K562 (cell line): ENCODE results near the gene RAB6A. TPM values are rescaled to one million over a fixed set of nuclear protein-coding genes. Genes with fewer than 3 reads are reported as not detected.
A peak's percentile ranks its signal among the peaks of the same experiment; 100 is the strongest.

ENCODE experiments used
- BACH1 ChIP-seq: fragments of 200-800 bp; sonication (Bioruptor generic); IDR thresholded peaks from 2 replicates; pipeline ENCODE4 v1.6.1; 2016; ENCODE audit warnings: missing genetic modification characterization, missing compliant biosample characterization
- CBX5 ChIP-seq: IDR thresholded peaks from 2 replicates; pipeline ENCODE4 v1.6.1; 2014; ENCODE audit warnings: low read depth, borderline replicate concordance
- CREBBP ChIP-seq: IDR thresholded peaks from one replicate; pipeline ENCODE4 v1.6.1; 2012; ENCODE audit warnings: low read depth, mild to moderate bottlenecking, control low read depth, inconsistent platforms, low read length
- EGR1 ChIP-seq: fragments of 450-650 bp; conservative IDR thresholded peaks from 2 replicates; pipeline ENCODE4 v1.6.1; 2017; ENCODE audit warnings: mild to moderate bottlenecking
- HMG20A ChIP-seq: fragments of 450-650 bp; formaldehyde crosslinking; conservative IDR thresholded peaks from 2 replicates; pipeline ENCODE4 v1.4.0; 2020; ENCODE audit warnings: mild to moderate bottlenecking, mixed read lengths
- IFI16 ChIP-seq: fragments of 250-450 bp; sonication (Bioruptor Pico); IDR thresholded peaks from 2 replicates; pipeline ENCODE4 v2.1.2; 2022; ENCODE audit warnings: mild to moderate bottlenecking, inconsistent platforms
- JUN ChIP-seq, 2 experiments: sonication (generic) in 1 of 2; formaldehyde crosslinking in 1 of 2; IDR thresholded peaks; 2 replicates each; pipeline versions ENCODE4 v1.6.1 to v1.8.0; 2012 to 2022; ENCODE audit warnings: borderline replicate concordance in 2 of 2, mild to moderate bottlenecking in 2 of 2, improper control_type of control experiment in 1 of 2, low read depth in 1 of 2, low read length in 1 of 2, missing genetic modification reagents in 1 of 2
- KAT7 ChIP-seq: sonication (generic); formaldehyde crosslinking; IDR thresholded peaks from 2 replicates; pipeline ENCODE4 v1.8.0; 2022; ENCODE audit warnings: missing genetic modification reagents, mild to moderate bottlenecking, borderline replicate concordance
- MAFG ChIP-seq: fragments of 450-650 bp; conservative IDR thresholded peaks from 2 replicates; pipeline ENCODE4 v1.6.1; 2016; ENCODE audit warnings: missing genetic modification characterization, missing compliant biosample characterization
- POLR2H ChIP-seq: IDR thresholded peaks from 2 replicates; pipeline ENCODE4 v1.6.1; 2016; ENCODE audit warnings: missing genetic modification characterization, low read depth, mild to moderate bottlenecking, control low read depth, missing compliant biosample characterization, moderate library complexity
- SMAD3 ChIP-seq: fragments of 450-650 bp; formaldehyde crosslinking; conservative IDR thresholded peaks from 2 replicates; pipeline ENCODE4 v1.4.0; 2020; ENCODE audit warnings: mild to moderate bottlenecking
- SMARCA4 ChIP-seq: fragments of 450-650 bp; IDR thresholded peaks from 2 replicates; pipeline ENCODE4 v1.6.1; 2016
- TARDBP ChIP-seq: fragments of 450-650 bp; IDR thresholded peaks from 2 replicates; pipeline ENCODE4 v1.6.1; 2016
- TSHZ1 ChIP-seq: fragments of 250-450 bp; sonication (Bioruptor Pico); IDR thresholded peaks from 2 replicates; pipeline ENCODE4 v1.4.0; 2020; ENCODE audit warnings: mild to moderate bottlenecking, moderate library complexity
- XRCC3 ChIP-seq: fragments of 450-650 bp; IDR thresholded peaks from 2 replicates; pipeline ENCODE4 v1.6.1; 2017; ENCODE audit warnings: mild to moderate bottlenecking, moderate library complexity
- XRCC5 ChIP-seq: fragments of 200-400 bp; formaldehyde crosslinking; IDR thresholded peaks from 2 replicates; pipeline ENCODE4 v1.6.1; 2017; ENCODE audit warnings: low read depth, mild to moderate bottlenecking, low read length
- ZBTB2 ChIP-seq: fragments of 450-650 bp; IDR thresholded peaks from 2 replicates; pipeline ENCODE4 v1.6.1; 2016; ENCODE audit warnings: antibody characterized with exemption
- ZKSCAN1 ChIP-seq: fragments of 150-350 bp; IDR thresholded peaks from 2 replicates; pipeline ENCODE4 v1.6.1; 2016; ENCODE audit warnings: low read depth, low read length
- ZNF384 ChIP-seq: IDR thresholded peaks from 2 replicates; pipeline ENCODE4 v1.6.1; 2012; ENCODE audit warnings: low read depth, low read length, improper control_type of control experiment
- ZNF408 ChIP-seq: fragments of 250-450 bp; sonication (Bioruptor Pico); IDR thresholded peaks from 2 replicates; pipeline ENCODE4 v1.4.0; 2020; ENCODE audit warnings: low read depth, mild to moderate bottlenecking, moderate library complexity
- ZNF707 ChIP-seq: fragments of 250-450 bp; sonication (Bioruptor Pico); conservative IDR thresholded peaks from 2 replicates; pipeline ENCODE4 v1.8.0; 2022; ENCODE audit warnings: inconsistent platforms, mild to moderate bottlenecking, moderate library complexity
- polyA plus RNA-seq, 8 experiments: library from polyadenylated mRNA; depleted of rRNA in 4 of 8; stranded (reverse) in 5 of 8; unstranded in 3 of 8; fragments of >200 nt; fragmentation: Nextera tagmentation in 2 of 8; fragmentation: Illumina TruSeq in 1 of 8; extraction: Ambion mirVana in 2 of 8; extraction: Trizol in 1 of 8; gene quantifications; 2 replicates each; pipeline versions ENCODE4 v1.2.1 to v1.2.3, GENCODE V29; 2011 to 2014; ENCODE audit warnings: inconsistent platforms in 1 of 8, missing spikeins in 1 of 8
- total RNA-seq, 7 experiments: library from RNA; depleted of rRNA in 6 of 7; stranded (reverse); fragments of >200 nt in 6 of 7; fragmentation: Illumina TruSeq in 2 of 7; extraction: Trizol in 2 of 7; gene quantifications; 2 replicates each; pipeline versions ENCODE4 v1.2.1 to v1.2.3, GENCODE V29; 2011 to 2021; ENCODE audit warnings: low replicate concordance in 1 of 7
- TF ChIP-seq, protein P1 (sequence below), 2 experiments: fragments of 450-650 bp; conservative IDR thresholded peaks; 2 replicates each; pipeline ENCODE4 v1.6.1; 2017; ENCODE audit warnings: mild to moderate bottlenecking in 2 of 2, moderate library complexity in 2 of 2

Gene RAB6A
- total and polyA plus RNA-seq, 9 of the 15 experiments (the other 6 are each of a cell fraction or from before 2014, with no cell fraction given): 14.0 to 95.3 (median 45.4) TPM

- TF ChIP-seq TSHZ1: no peak
- TF ChIP-seq SMAD3: 0 out of 2 replicates have a peak, but pooled peaks have one; percentile 53
- peak; percentile 74 for TF ChIP-seq MAFG (tag)
- TF ChIP-seq XRCC3: no peak
- no peak for TF ChIP-seq EGR1
- 0 out of 2 replicates have a peak, but pooled peaks have one; percentile 40 for TF ChIP-seq ZKSCAN1
- peak; percentile 36; the same call in 1 of the 2 replicates for TF ChIP-seq ZNF384
- TF ChIP-seq ZNF408 (CRISPR knock-in tag): no peak
- peak; percentile 68 for TF ChIP-seq BACH1 (tag)
- 0 out of 2 replicates have a peak, but pooled peaks have one; percentile 15 for TF ChIP-seq ZBTB2
- TF ChIP-seq IFI16 (CRISPR knock-in tag): no peak
- peak; percentile 91 for TF ChIP-seq JUN (IDR thresholded peaks at IDR 0.05; ENCODE audit: borderline replicate concordance, low read depth, low read length)
- TF ChIP-seq JUN (CRISPR knock-in tag; IDR thresholded peaks at IDR 0.05; ENCODE audit: borderline replicate concordance): no peak
- TF ChIP-seq, protein P1, sequence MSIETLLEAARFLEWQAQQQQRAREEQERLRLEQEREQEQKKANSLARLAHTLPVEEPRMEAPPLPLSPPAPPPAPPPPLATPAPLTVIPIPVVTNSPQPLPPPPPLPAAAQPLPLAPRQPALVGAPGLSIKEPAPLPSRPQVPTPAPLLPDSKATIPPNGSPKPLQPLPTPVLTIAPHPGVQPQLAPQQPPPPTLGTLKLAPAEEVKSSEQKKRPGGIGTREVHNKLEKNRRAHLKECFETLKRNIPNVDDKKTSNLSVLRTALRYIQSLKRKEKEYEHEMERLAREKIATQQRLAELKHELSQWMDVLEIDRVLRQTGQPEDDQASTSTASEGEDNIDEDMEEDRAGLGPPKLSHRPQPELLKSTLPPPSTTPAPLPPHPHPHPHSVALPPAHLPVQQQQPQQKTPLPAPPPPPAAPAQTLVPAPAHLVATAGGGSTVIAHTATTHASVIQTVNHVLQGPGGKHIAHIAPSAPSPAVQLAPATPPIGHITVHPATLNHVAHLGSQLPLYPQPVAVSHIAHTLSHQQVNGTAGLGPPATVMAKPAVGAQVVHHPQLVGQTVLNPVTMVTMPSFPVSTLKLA (conservative IDR thresholded peaks at IDR 0.05): peak; percentile 83 to 84
- TF ChIP-seq POLR2H (tag): peak; percentile 78
- TF ChIP-seq TARDBP: 0 out of 2 replicates have a peak, but pooled peaks have one; percentile 59
- no peak for TF ChIP-seq CBX5
- no peak for TF ChIP-seq ZNF707 (CRISPR knock-in tag)
- TF ChIP-seq HMG20A (CRISPR knock-in tag): no peak
- TF ChIP-seq XRCC5: no peak
- TF ChIP-seq CREBBP: no peak
- peak; percentile 29 for TF ChIP-seq SMARCA4
- TF ChIP-seq KAT7 (CRISPR knock-in tag): no peak
Observed at GRCh38 chr11:73779084-73779902, 18.4 kb upstream of the RAB6A start (continued).
